Measurements from ENCODE around the gene MDN1.

DNA sequence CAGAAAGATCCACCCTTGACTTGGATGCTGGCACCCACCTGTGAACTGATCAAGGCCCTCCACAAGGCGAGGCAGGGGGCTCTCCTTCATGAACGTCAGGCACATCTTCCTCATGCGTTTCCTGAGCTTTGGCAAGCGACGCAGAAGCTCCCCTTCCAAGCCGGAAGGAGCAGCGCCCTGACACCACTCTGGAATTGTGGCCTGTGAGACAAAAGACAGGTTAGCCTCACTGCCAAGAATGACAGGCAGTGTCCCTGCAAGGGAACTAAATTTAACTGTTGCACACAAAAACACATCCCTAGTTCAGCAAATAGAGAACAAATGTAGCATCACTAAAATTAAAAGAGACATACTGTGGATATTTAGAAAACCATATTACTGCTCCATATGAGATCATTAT is 139.0 kb downstream of the MDN1 start:
- TF ChIP-seq, protein P1, sequence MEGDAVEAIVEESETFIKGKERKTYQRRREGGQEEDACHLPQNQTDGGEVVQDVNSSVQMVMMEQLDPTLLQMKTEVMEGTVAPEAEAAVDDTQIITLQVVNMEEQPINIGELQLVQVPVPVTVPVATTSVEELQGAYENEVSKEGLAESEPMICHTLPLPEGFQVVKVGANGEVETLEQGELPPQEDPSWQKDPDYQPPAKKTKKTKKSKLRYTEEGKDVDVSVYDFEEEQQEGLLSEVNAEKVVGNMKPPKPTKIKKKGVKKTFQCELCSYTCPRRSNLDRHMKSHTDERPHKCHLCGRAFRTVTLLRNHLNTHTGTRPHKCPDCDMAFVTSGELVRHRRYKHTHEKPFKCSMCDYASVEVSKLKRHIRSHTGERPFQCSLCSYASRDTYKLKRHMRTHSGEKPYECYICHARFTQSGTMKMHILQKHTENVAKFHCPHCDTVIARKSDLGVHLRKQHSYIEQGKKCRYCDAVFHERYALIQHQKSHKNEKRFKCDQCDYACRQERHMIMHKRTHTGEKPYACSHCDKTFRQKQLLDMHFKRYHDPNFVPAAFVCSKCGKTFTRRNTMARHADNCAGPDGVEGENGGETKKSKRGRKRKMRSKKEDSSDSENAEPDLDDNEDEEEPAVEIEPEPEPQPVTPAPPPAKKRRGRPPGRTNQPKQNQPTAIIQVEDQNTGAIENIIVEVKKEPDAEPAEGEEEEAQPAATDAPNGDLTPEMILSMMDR (IDR thresholded peaks at IDR 0.05; ENCODE audit: low read length) = no peak
- TF ChIP-seq EZH2 (optimal IDR thresholded peaks at IDR 0.05; ENCODE audit: low read depth, low read length) (no peak), EZH2phosphoT487 (IDR thresholded peaks at IDR 0.05; ENCODE audit: low read length) (no peak)
